GM06990 (cell line): ENCODE results near the gene RNASEL.

Experiments
- DNase-seq: peaks from one replicate; pipeline ENCODE4 v3.0.0-alpha.2; 2011; ENCODE audit not compliant: insufficient read length; ENCODE audit errors: extremely low read depth
- H3K27me3 ChIP-seq: replicated peaks from 2 replicates; pipeline ENCODE4 v1.6.0; 2011; ENCODE audit warnings: low read length; ENCODE audit not compliant: control insufficient read depth, insufficient read depth
- H3K36me3 ChIP-seq: 2 replicates; pipeline ENCODE4 v1.5.1; 2011; ENCODE audit warnings: low read length; ENCODE audit not compliant: control insufficient read depth, insufficient read depth
- H3K4me3 ChIP-seq: replicated peaks from 2 replicates; pipeline ENCODE4 v1.5.1; 2011; ENCODE audit warnings: low read depth, mild to moderate bottlenecking, control low read depth, low read length
- TF ChIP-seq, protein P1 (sequence below): IDR thresholded peaks from 2 replicates; pipeline ENCODE4 v1.5.1; 2011; ENCODE audit warnings: low read length, control low read depth, mild to moderate bottlenecking, inconsistent platforms; ENCODE audit not compliant: insufficient read depth, poor library complexity, severe bottlenecking

RNASEL gene

DNA sequence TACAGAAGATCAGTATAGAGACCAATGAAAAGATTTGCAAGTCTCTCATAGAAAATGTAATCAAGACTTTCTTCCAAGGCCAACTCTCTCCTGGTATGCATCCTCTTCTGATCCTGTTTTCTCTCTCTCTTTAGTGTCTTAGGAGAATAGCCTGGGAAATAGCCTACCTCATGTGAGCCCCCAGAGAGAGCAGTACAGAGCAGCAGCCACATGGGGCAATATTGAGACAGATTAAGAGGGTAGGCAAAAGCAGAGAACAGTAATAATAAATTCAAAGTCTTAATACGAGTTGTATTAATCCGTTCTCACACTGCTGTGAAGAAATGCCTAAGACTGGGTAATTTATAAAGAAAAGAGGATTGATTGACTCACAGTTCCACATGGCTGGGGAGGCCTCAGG is 61.4 kb downstream of the RNASEL start:
- TF ChIP-seq, protein P1, sequence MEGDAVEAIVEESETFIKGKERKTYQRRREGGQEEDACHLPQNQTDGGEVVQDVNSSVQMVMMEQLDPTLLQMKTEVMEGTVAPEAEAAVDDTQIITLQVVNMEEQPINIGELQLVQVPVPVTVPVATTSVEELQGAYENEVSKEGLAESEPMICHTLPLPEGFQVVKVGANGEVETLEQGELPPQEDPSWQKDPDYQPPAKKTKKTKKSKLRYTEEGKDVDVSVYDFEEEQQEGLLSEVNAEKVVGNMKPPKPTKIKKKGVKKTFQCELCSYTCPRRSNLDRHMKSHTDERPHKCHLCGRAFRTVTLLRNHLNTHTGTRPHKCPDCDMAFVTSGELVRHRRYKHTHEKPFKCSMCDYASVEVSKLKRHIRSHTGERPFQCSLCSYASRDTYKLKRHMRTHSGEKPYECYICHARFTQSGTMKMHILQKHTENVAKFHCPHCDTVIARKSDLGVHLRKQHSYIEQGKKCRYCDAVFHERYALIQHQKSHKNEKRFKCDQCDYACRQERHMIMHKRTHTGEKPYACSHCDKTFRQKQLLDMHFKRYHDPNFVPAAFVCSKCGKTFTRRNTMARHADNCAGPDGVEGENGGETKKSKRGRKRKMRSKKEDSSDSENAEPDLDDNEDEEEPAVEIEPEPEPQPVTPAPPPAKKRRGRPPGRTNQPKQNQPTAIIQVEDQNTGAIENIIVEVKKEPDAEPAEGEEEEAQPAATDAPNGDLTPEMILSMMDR, result no peak
- no peaks in the 10 kb centered on the region for H3K27me3 ChIP-seq
- no peak overlapping the region for H3K4me3 ChIP-seq
- H3K36me3 ChIP-seq, result no peaks in the 10 kb centered on the region
- DNase-seq, result no peak

DNA sequence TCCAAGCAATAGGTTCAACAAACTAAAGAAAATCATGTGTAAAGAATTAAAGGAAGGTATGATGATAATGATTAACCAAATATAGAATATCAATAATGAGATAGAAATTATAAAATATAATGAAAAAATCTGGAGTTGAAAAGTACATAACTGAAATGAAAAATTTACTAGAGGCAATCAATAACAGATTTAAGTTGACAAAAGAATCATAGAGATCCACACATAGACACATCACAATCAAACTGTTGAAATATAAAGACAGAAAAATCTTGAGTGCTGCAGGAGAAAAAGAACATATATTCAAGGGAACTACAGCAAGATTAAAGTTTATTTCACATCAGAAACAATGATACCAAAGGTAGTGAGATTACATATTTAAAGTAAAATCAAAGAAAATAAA is 63.7 kb downstream of the RNASEL start:
- no peaks in the 10 kb centered on the region for H3K36me3 ChIP-seq
- no peak for DNase-seq
- H3K4me3 ChIP-seq, result no peak overlapping the region
- TF ChIP-seq, protein P1, result no peak
- H3K27me3 ChIP-seq, result no peaks in the 10 kb centered on the region
